DMS153 treated with DMSO at 0.1 percent for 48 hours (cell line): Measurements from ENCODE around the gene PPP1R3C.

Experiments
- DNase-seq: peaks from one replicate; lab custom pipeline; 2025; ENCODE audit not compliant: unreplicated experiment; lab: John Stamatoyannopoulos, UW

The PPP1R3C gene

GRCh38 chr10:91632671-91633550 lies at the start of gene PPP1R3C:
Gene PPP1R3C (minus strand): TSS chr10:91633071. CDS start chr10:91632969, 102 bp downstream.
- peak; percentile 89 for DNase-seq

GRCh38 chr10:91681361-91682276 lies 48.7 kb upstream of the PPP1R3C start:
- DNase-seq, result peak; percentile 55

GRCh38 chr10:91680487-91680886 lies 47.6 kb upstream of the PPP1R3C start:
- DNase-seq, result no peak

- no peak for DNase-seq
Measured at GRCh38 chr10:91679296-91679695, 46.4 kb upstream of the PPP1R3C start.

GRCh38 chr10:91677911-91678310 lies 45.0 kb upstream of the PPP1R3C start:
- no peak for DNase-seq

GRCh38 chr10:91672021-91672608 lies 39.2 kb upstream of the PPP1R3C start:
- peak; percentile 58 for DNase-seq

- DNase-seq, result no peak
Measured at GRCh38 chr10:91668913-91669312, 36.0 kb upstream of the PPP1R3C start.

- DNase-seq, result no peak
Measured at GRCh38 chr10:91665842-91666241, 33.0 kb upstream of the PPP1R3C start.

GRCh38 chr10:91664426-91664825 lies 31.6 kb upstream of the PPP1R3C start:
- no peak for DNase-seq

- DNase-seq, result no peak
Measured at GRCh38 chr10:91662993-91663392, 30.1 kb upstream of the PPP1R3C start.

- no peak for DNase-seq
Measured at GRCh38 chr10:91653219-91653870, 20.5 kb upstream of the PPP1R3C start.

GRCh38 chr10:91652364-91652763 lies 19.5 kb upstream of the PPP1R3C start:
- no peak for DNase-seq

- DNase-seq, result no peak
Measured at GRCh38 chr10:91643700-91644099, 10.8 kb upstream of the PPP1R3C start.

GRCh38 chr10:91642831-91643692 lies 10.2 kb upstream of the PPP1R3C start:
- no peak for DNase-seq

- DNase-seq, result no peak
Measured at GRCh38 chr10:91636892-91637291, 4.0 kb upstream of the PPP1R3C start.

GRCh38 chr10:91635401-91636400 lies 2.8 kb upstream of the PPP1R3C start:
- peak; percentile 71 for DNase-seq

- no peak for DNase-seq
Measured at GRCh38 chr10:91634898-91635297, 2.0 kb upstream of the PPP1R3C start.

- no peak for DNase-seq
Measured at GRCh38 chr10:91634246-91634645, 1.4 kb upstream of the PPP1R3C start.

- no peak for DNase-seq
Measured at GRCh38 chr10:91630625-91631024, 2.2 kb downstream of the PPP1R3C start.
